Breast epithelium (tissue), 3 donors: ENCODE data around the gene TMEM150B.

Source experiments
- POLR2A ChIP-seq: fragments of 450-650 bp; IDR thresholded peaks from one replicate; pipeline ENCODE4 v1.6.1; 2016; ENCODE audit warnings: antibody characterized with exemption, mild to moderate bottlenecking, moderate library complexity
- POLR2AphosphoS5 ChIP-seq, 3 donors: sonication (generic); formaldehyde crosslinking; IDR thresholded peaks; one replicate each; pipeline ENCODE4 v1.6.1; 2017; ENCODE audit warnings: antibody characterized with exemption in 3 of 3
- TF ChIP-seq, protein P1 (sequence below), 3 donors: fragments of 450-650 bp; IDR thresholded peaks; one replicate each; pipeline ENCODE4 v1.5.1; 2016 to 2017; ENCODE audit warnings: antibody characterized with exemption in 3 of 3, mild to moderate bottlenecking in 3 of 3, moderate library complexity in 3 of 3

DNA sequence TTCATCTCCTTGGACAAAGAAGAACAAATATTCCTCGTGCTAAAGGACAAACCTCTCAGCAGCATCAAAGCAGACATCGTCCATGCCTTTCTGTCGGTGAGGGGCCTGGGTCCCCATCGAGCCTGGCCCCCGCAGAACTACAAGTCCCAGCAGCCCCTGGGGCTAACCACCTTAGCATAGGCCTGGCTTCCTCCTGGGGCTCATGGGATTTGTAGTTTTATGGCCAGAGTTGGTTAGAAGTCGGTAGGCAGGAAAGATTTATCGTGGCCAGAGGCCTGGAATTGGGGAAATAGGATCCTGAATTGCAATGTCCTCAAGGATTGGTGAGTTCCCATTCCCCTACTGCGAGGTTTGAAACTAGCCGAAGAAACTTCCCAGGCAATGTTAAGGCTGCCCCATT is 19.6 kb downstream of the TMEM150B start:
- TF ChIP-seq, protein P1, sequence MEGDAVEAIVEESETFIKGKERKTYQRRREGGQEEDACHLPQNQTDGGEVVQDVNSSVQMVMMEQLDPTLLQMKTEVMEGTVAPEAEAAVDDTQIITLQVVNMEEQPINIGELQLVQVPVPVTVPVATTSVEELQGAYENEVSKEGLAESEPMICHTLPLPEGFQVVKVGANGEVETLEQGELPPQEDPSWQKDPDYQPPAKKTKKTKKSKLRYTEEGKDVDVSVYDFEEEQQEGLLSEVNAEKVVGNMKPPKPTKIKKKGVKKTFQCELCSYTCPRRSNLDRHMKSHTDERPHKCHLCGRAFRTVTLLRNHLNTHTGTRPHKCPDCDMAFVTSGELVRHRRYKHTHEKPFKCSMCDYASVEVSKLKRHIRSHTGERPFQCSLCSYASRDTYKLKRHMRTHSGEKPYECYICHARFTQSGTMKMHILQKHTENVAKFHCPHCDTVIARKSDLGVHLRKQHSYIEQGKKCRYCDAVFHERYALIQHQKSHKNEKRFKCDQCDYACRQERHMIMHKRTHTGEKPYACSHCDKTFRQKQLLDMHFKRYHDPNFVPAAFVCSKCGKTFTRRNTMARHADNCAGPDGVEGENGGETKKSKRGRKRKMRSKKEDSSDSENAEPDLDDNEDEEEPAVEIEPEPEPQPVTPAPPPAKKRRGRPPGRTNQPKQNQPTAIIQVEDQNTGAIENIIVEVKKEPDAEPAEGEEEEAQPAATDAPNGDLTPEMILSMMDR (IDR thresholded peaks at IDR 0.05) = no peak
- TF ChIP-seq POLR2AphosphoS5 (IDR thresholded peaks at IDR 0.05) (no peak), POLR2A (no peak)
